Measurements from ENCODE around the gene CIITA.
"Not testable (repeated sequence)": the region's sequence is repeated elsewhere in the genome, so short reads cannot be mapped to it uniquely, and the experiment has no call there.

The CIITA gene

GRCh38 chr16:10957771-10958482 lies 80.9 kb downstream of the CIITA start:
- no peak for DNase-seq (ENCODE audit: low read depth)

- no peak for DNase-seq (ENCODE audit: low read depth)
These were observed 82.2 kb downstream of the CIITA start for GRCh38 chr16:10959161-10959560.

GRCh38 chr16:10961231-10961630 lies 84.2 kb downstream of the CIITA start:
- DNase-seq (ENCODE audit: low read depth): no peak

GRCh38 chr16:10964039-10964890 lies 87.3 kb downstream of the CIITA start:
- peak; percentile 65 for DNase-seq (ENCODE audit: low read depth)

- DNase-seq (ENCODE audit: low read depth): peak; percentile 44
These were observed 87.9 kb downstream of the CIITA start for GRCh38 chr16:10964891-10965326.

- DNase-seq (ENCODE audit: low read depth): no peak
These were observed 88.5 kb downstream of the CIITA start for GRCh38 chr16:10965440-10966061.

- no peak for DNase-seq (ENCODE audit: low read depth)
These were observed 89.1 kb downstream of the CIITA start for GRCh38 chr16:10966129-10966528.

- DNase-seq (ENCODE audit: low read depth): not testable (repeated sequence)
These were observed 89.6 kb downstream of the CIITA start for GRCh38 chr16:10966559-10966958.

- no peak for DNase-seq (ENCODE audit: low read depth)
These were observed 91.0 kb downstream of the CIITA start for GRCh38 chr16:10967986-10968385.

GRCh38 chr16:10968498-10968897 lies 91.5 kb downstream of the CIITA start:
- no peak for DNase-seq (ENCODE audit: low read depth)

GRCh38 chr16:10969615-10970014 lies 92.6 kb downstream of the CIITA start:
- no peak for DNase-seq (ENCODE audit: low read depth)

- no peak for DNase-seq (ENCODE audit: low read depth)
These were observed 93.1 kb downstream of the CIITA start for GRCh38 chr16:10970065-10970464.

GRCh38 chr16:10971560-10971961 lies 94.6 kb downstream of the CIITA start:
- DNase-seq (ENCODE audit: low read depth): no peak

- DNase-seq (ENCODE audit: low read depth): no peak
These were observed 95.3 kb downstream of the CIITA start for GRCh38 chr16:10972108-10972818.

GRCh38 chr16:10972819-10973464 lies 95.9 kb downstream of the CIITA start:
- no peak for DNase-seq (ENCODE audit: low read depth)

- no peak for DNase-seq (ENCODE audit: low read depth)
These were observed 99.6 kb downstream of the CIITA start for GRCh38 chr16:10976634-10977033.

GRCh38 chr16:10978124-10978523 lies 101.1 kb downstream of the CIITA start:
- DNase-seq (ENCODE audit: low read depth): no peak

GRCh38 chr16:10978871-10979446 lies 102.0 kb downstream of the CIITA start:
- no peak for DNase-seq (ENCODE audit: low read depth)

- DNase-seq (ENCODE audit: low read depth): no peak
These were observed 103.0 kb downstream of the CIITA start for GRCh38 chr16:10979717-10980601.

GRCh38 chr16:10980813-10981212 lies 103.8 kb downstream of the CIITA start:
- DNase-seq (ENCODE audit: low read depth): no peak

Data from activated T-helper 1 cell treated with Interleukin-2 at 50 U/mL for 16 hours (primary cell).